A549 (cell line): ENCODE results near the gene SEMA3B. TPM values are rescaled to one million over a fixed set of nuclear protein-coding genes. Genes with fewer than 3 reads are reported as not detected.

Experiments
- ATAC-seq, 2 experiments: fragments of 200-7000 bp in 1 of 2; fragments of >200 bp in 1 of 2; cut with Nextera tagmentation in 1 of 2; cut with Tn5 transposase in 1 of 2; 3 replicates each; pipeline versions ENCODE4 v1.8.0 to v1.9.1; 2018 to 2020; ENCODE audit warnings: mild to moderate bottlenecking in 1 of 2, moderate library complexity in 1 of 2
- CTCF ChIA-PET: fragments of 300-600 bp; sonication (Branson Sonifier 250); formaldehyde crosslinking; extraction: SDS; loops from one replicate; lab custom pipeline; 2021; ENCODE audit warnings: antibody characterized with exemption, inconsistent platforms; lab: Yijun Ruan, JAX
- POLR2A ChIA-PET: fragments of 350-600 bp; formaldehyde crosslinking; extraction: SDS; loops from one replicate; lab custom pipeline; 2021; ENCODE audit warnings: antibody characterized with exemption, inconsistent platforms; lab: Yijun Ruan, JAX
- DNase-seq, 2 experiments: peaks; one replicate each; pipeline versions ENCODE4 v3.0.0 to v3.0.0-alpha.2; 2011 to 2016; ENCODE audit warnings: low read depth in 1 of 2, low spot score in 1 of 2
- FAIRE-seq: peaks from 2 replicates; lab custom pipeline; 2011; peaks lifted over from hg19 to GRCh38; lab: Jason Lieb, UNC
- H3K27ac ChIP-seq, 2 experiments: fragments of >200 bp; sonication (Bioruptor Twin); formaldehyde crosslinking; 3 replicates each; pipeline ENCODE4 v1.5.1; 2016 to 2017
- H3K4me1 ChIP-seq: fragments of >200 bp; sonication (Bioruptor Twin); formaldehyde crosslinking; 3 replicates; pipeline ENCODE4 v1.6.1; 2016
- H3K4me2 ChIP-seq: fragments of >200 bp; sonication (Bioruptor Twin); formaldehyde crosslinking; 3 replicates; pipeline ENCODE4 v1.6.1; 2016
- H3K4me3 ChIP-seq: fragments of >200 bp; sonication (Bioruptor Twin); formaldehyde crosslinking; 3 replicates; pipeline ENCODE4 v1.5.1; 2016
- H3K9me3 ChIP-seq: fragments of >200 bp; sonication (Bioruptor Twin); formaldehyde crosslinking; 3 replicates; pipeline ENCODE4 v1.6.1; 2016
- CBX2 ChIP-seq: fragments of 200-600 bp; sonication (generic); IDR thresholded peaks from 2 replicates; pipeline ENCODE4 v1.6.1; 2016; ENCODE audit warnings: low read depth, mild to moderate bottlenecking, borderline replicate concordance
- CEBPB ChIP-seq, 2 experiments: fragments of >200 bp in 1 of 2; sonication (Bioruptor Twin) in 1 of 2; formaldehyde crosslinking in 1 of 2; IDR thresholded peaks; 2 replicates each; pipeline ENCODE4 v1.6.1; 2012 to 2016
- ELK1 ChIP-seq: fragments of 150-350 bp; IDR thresholded peaks from 2 replicates; pipeline ENCODE4 v1.6.1; 2014; ENCODE audit warnings: low read depth, mild to moderate bottlenecking, low read length
- ESRRA ChIP-seq: fragments of 150-350 bp; IDR thresholded peaks from 2 replicates; pipeline ENCODE4 v1.6.1; 2014; ENCODE audit warnings: mild to moderate bottlenecking, low read length, borderline replicate concordance
- FOSB ChIP-seq: fragments of 250-450 bp; sonication (Bioruptor Pico); IDR thresholded peaks from 2 replicates; pipeline ENCODE4 v1.5.0; 2020; ENCODE audit warnings: mild to moderate bottlenecking, moderate library complexity
- FOSL2 ChIP-seq, 2 experiments: fragments of 450-650 bp in 1 of 2; fragments of >200 bp in 1 of 2; sonication (Bioruptor Twin) in 1 of 2; formaldehyde crosslinking; IDR thresholded peaks; 2 replicates each; pipeline versions ENCODE4 v1.5.0 to v1.6.1; 2016 to 2020; ENCODE audit warnings: mild to moderate bottlenecking in 1 of 2, moderate library complexity in 1 of 2
- HDAC2 ChIP-seq: fragments of 200-600 bp; sonication (generic); IDR thresholded peaks from 2 replicates; pipeline ENCODE4 v1.6.1; 2016
- HES2 ChIP-seq: fragments of >200 bp; sonication (Bioruptor Twin); formaldehyde crosslinking; IDR thresholded peaks from 2 replicates; pipeline ENCODE4 v1.6.1; 2016
- HEYL ChIP-seq: fragments of 250-450 bp; sonication (Bioruptor Pico); IDR thresholded peaks from 2 replicates; pipeline ENCODE4 v1.8.0; 2021; ENCODE audit warnings: mild to moderate bottlenecking, moderate library complexity
- HOXA7 ChIP-seq: fragments of 250-450 bp; sonication (Bioruptor Pico); IDR thresholded peaks from 2 replicates; pipeline ENCODE4 v1.5.0; 2020; ENCODE audit warnings: mild to moderate bottlenecking, moderate library complexity
- HOXB5 ChIP-seq: fragments of 250-450 bp; sonication (Bioruptor Pico); IDR thresholded peaks from 2 replicates; pipeline ENCODE4 v1.5.0; 2020; ENCODE audit warnings: mild to moderate bottlenecking, moderate library complexity
- JUNB ChIP-seq: fragments of >200 bp; sonication (Bioruptor Twin); formaldehyde crosslinking; IDR thresholded peaks from 2 replicates; pipeline ENCODE4 v1.6.1; 2016
- MAFK ChIP-seq: fragments of 450-650 bp; IDR thresholded peaks from 2 replicates; pipeline ENCODE4 v1.6.1; 2014; ENCODE audit not compliant: partially characterized antibody
- MAZ ChIP-seq: fragments of 150-350 bp; IDR thresholded peaks from 2 replicates; pipeline ENCODE4 v1.6.1; 2014; ENCODE audit warnings: antibody characterized with exemption, low read depth, low read length, borderline replicate concordance
- NFE2L2 ChIP-seq: fragments of 150-350 bp; conservative IDR thresholded peaks from 2 replicates; pipeline ENCODE4 v1.6.1; 2014; ENCODE audit warnings: low read length
- NR3C1 ChIP-seq: fragments of >200 bp; sonication (Bioruptor Twin); formaldehyde crosslinking; IDR thresholded peaks from 3 replicates; pipeline ENCODE4 v1.6.1; 2017
- PBX3 ChIP-seq: IDR thresholded peaks from 2 replicates; pipeline ENCODE4 v1.6.1; 2012
- POLR2AphosphoS2 ChIP-seq: conservative IDR thresholded peaks from 2 replicates; pipeline ENCODE4 v1.6.1; 2012; ENCODE audit warnings: low read length, improper control_type of control experiment, inconsistent platforms
- RARB ChIP-seq: fragments of 250-450 bp; sonication (Bioruptor Pico); IDR thresholded peaks from 2 replicates; pipeline ENCODE4 v1.8.0; 2021; ENCODE audit warnings: mild to moderate bottlenecking, moderate library complexity
- REST ChIP-seq: fragments of 200-600 bp; sonication (generic); IDR thresholded peaks from 2 replicates; pipeline ENCODE4 v1.6.1; 2016; ENCODE audit warnings: antibody characterized with exemption, mild to moderate bottlenecking, moderate library complexity
- SREBF2 ChIP-seq: fragments of 450-650 bp; IDR thresholded peaks from 2 replicates; pipeline ENCODE4 v1.6.1; 2014; ENCODE audit warnings: mild to moderate bottlenecking, moderate library complexity
- TFCP2L1 ChIP-seq: fragments of 250-450 bp; sonication (Bioruptor Pico); IDR thresholded peaks from 2 replicates; pipeline ENCODE4 v1.5.0; 2021; ENCODE audit warnings: mild to moderate bottlenecking
- TP53 ChIP-seq: fragments of 250-450 bp; sonication (Bioruptor Pico); IDR thresholded peaks from 2 replicates; pipeline ENCODE4 v1.5.0; 2021; ENCODE audit warnings: mild to moderate bottlenecking, moderate library complexity
- USF2 ChIP-seq: fragments of 450-650 bp; IDR thresholded peaks from 2 replicates; pipeline ENCODE4 v1.6.1; 2014; ENCODE audit warnings: antibody characterized with exemption
- WGBS: methylation state at CpG from one replicate; pipeline ENCODE4 v1.1.6; 2017; ENCODE audit errors: missing lambda C conversion rate; 5-methylcytosine and 5-hydroxymethylcytosine counted together
- polyA plus RNA-seq, 4 experiments: library from polyadenylated mRNA; depleted of rRNA in 3 of 4; stranded (reverse); fragments of >200 nt; fragmentation: RNase III in 1 of 4; extraction: RNeasy Plus Mini Kit Qiagen cat#74134 plus additional on column Dnase treatment in 1 of 4; gene quantifications; 2 replicates in 3 of 4; 3 replicates in 1 of 4; pipeline ENCODE4 v1.2.3, GENCODE V29; 2011 to 2017

The SEMA3B gene
- polyA plus RNA-seq, 2 of the 4 experiments (the other 2 are of a cell fraction), result 6.5 to 7.4 TPM

GRCh38 chr3:50266836-50267235 lies 2.1 kb upstream of the SEMA3B start:
- Histone ChIP-seq H3K4me2 (peak overlapping the region; percentile 98), H3K27ac (peak overlapping the region; percentile 48 to 94; a peak in 5 of 6 replicates), H3K4me3 (no peak overlapping the region; the same call in 2 of the 3 replicates), H3K4me1 (peaks cover 78% of the 10 kb centered on the region), H3K9me3 (no peaks in the 10 kb centered on the region)
- 78% methylated on average over 7 of the region's 7 CpGs for WGBS
- no peak for TF ChIP-seq MAFK
- no peak for TF ChIP-seq FOSB
- TF ChIP-seq USF2, result no peak
- TF ChIP-seq HOXB5 (CRISPR knock-in tag), result no peak
- TF ChIP-seq HDAC2, result no peak
- TF ChIP-seq NR3C1, result no peak
- no peak for TF ChIP-seq ELK1
- no peak for TF ChIP-seq SREBF2
- no peak for TF ChIP-seq HEYL (CRISPR knock-in tag)
- no peak for TF ChIP-seq POLR2AphosphoS2
- no peak for TF ChIP-seq CBX2
- DNase-seq, result no peak
- FAIRE-seq, result no peak
- ATAC-seq, result no peak
- ChIA-PET POLR2A (interaction anchor here (0.5 kb wide), 1 partner anchor 11 kb away, joined by 5 read pairs; no protein-coding TSS in a partner anchor), CTCF (interaction anchor here (0.7 to 7.4 kb wide), 9 partner anchors 8 to 75 kb away, joined by 3 to 60 read pairs (median 8); no protein-coding TSS in a partner anchor)

- TF ChIP-seq MAZ, result no peak
- TF ChIP-seq HEYL (CRISPR knock-in tag), result no peak
- no peak for TF ChIP-seq ESRRA
- no peak for TF ChIP-seq FOSL2 (IDR thresholded peaks at IDR 0.05)
- TF ChIP-seq FOSL2 (CRISPR knock-in tag; IDR thresholded peaks at IDR 0.05), result no peak
- TF ChIP-seq SREBF2, result no peak
- TF ChIP-seq CBX2, result no peak
- TF ChIP-seq CEBPB (IDR thresholded peaks at IDR 0.05), result no peak
- no peak for TF ChIP-seq PBX3
- no peak for TF ChIP-seq TFCP2L1
- no peak for TF ChIP-seq NFE2L2
- no peak for TF ChIP-seq HOXA7 (CRISPR knock-in tag)
- TF ChIP-seq HES2, result no peak
- TF ChIP-seq REST, result no peak
- TF ChIP-seq JUNB, result no peak
- TF ChIP-seq RARB (CRISPR knock-in tag), result no peak
- TF ChIP-seq TP53 (CRISPR knock-in tag), result no peak
- ChIA-PET POLR2A (interaction anchor here (0.5 to 2.1 kb wide), 2 partner anchors 11 to 21 kb away, joined by 4 to 5 read pairs; no protein-coding TSS in a partner anchor), CTCF (interaction anchor here (1.0 to 7.4 kb wide), 8 partner anchors 12 to 75 kb away, joined by 3 to 60 read pairs (median 9); no protein-coding TSS in a partner anchor)
- Histone ChIP-seq H3K4me2 (peak overlapping the region; percentile 98), H3K4me1 (peaks cover 78% of the 10 kb centered on the region), H3K9me3 (no peaks in the 10 kb centered on the region), H3K4me3 (peak overlapping the region; percentile 14; the same call in 1 of the 3 replicates), H3K27ac (peak overlapping the region; percentile 48 to 94; a peak in 5 of 6 replicates)
- 65% methylated on average over 10 of the region's 22 CpGs for WGBS
- no peak for DNase-seq
- no peak for FAIRE-seq
- no peak for ATAC-seq
Observed at GRCh38 chr3:50267280-50267913, 1.6 kb upstream of the SEMA3B start.
